Brain microvascular endothelial cell (primary cell): ENCODE results near the gene TAF4.

Experiments
- DNase-seq: peaks from one replicate; pipeline ENCODE4 v3.0.0-alpha.2; 2020
- H3K27ac ChIP-seq: fragments of 250-450 bp; sonication (Bioruptor Pico); 2 replicates; pipeline ENCODE4 v1.5.1; 2020; ENCODE audit warnings: mild to moderate bottlenecking, moderate library complexity
- H3K27me3 ChIP-seq: fragments of 250-450 bp; sonication (Bioruptor Pico); replicated peaks from 2 replicates; pipeline ENCODE4 v1.5.1; 2020; ENCODE audit warnings: mild to moderate bottlenecking
- H3K36me3 ChIP-seq: fragments of 250-450 bp; sonication (Bioruptor Pico); replicated peaks from 2 replicates; pipeline ENCODE4 v1.5.1; 2020; ENCODE audit warnings: mild to moderate bottlenecking
- H3K4me3 ChIP-seq: 2 replicates; pipeline ENCODE4 v1.5.1; 2011; ENCODE audit warnings: low read depth, mild to moderate bottlenecking, control low read depth, low read length, moderate library complexity
- CTCF ChIP-seq: IDR thresholded peaks from 2 replicates; pipeline ENCODE4 v1.5.1; 2011; ENCODE audit warnings: low read depth, mild to moderate bottlenecking, moderate library complexity, low read length, control low read depth, inconsistent platforms; ENCODE audit errors: missing control alignments
- in situ Hi-C: cut with HindIII; loops from 2 replicates; pipeline ENCODE4 v1.10.0; 2017; ENCODE audit warnings: low sequenced_read_pairs, low pct_ligation_motif_present

Gene TAF4

GRCh38 chr20:62026564-62026856, 39.2 kb downstream of the TAF4 start:
- no peak for DNase-seq
- TF ChIP-seq CTCF: no peak
- H3K4me3 ChIP-seq: no peak overlapping the region
- no peaks in the 10 kb centered on the region for H3K27me3 ChIP-seq
- no peak overlapping the region for H3K27ac ChIP-seq
- in situ Hi-C loops: no loop called here
- no peaks in the 10 kb centered on the region for H3K36me3 ChIP-seq

- in situ Hi-C loops: no loop called here
- peak; percentile 90 for TF ChIP-seq CTCF
- Histone ChIP-seq H3K4me3 (no peak overlapping the region), H3K27me3 (no peaks in the 10 kb centered on the region), H3K27ac (no peak overlapping the region), H3K36me3 (no peaks in the 10 kb centered on the region)
- DNase-seq: peak; percentile 47
Measured at GRCh38 chr20:62025832-62026563, 39.7 kb downstream of the TAF4 start.

DNA sequence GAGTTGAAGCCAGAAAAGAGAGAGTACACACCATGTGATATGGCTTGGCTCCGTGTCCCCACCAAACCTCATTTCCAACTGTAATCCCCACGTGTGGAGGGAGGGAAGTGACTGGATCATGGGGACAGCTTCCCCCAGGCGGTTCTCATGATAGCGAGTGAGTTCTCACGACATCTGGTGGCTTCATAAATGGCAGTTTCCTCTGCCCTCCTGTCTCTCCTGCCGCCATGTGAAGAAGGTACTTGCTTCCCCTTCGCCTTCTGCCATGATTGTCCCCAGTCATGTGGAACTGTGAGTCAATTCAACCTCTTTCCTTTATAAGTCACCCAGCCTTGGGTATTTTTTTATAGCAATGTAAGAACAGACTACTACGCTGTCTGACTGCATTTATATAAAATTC, 40.3 kb downstream of the TAF4 start:
- in situ Hi-C loops: no loop called here
- Histone ChIP-seq H3K4me3 (no peak overlapping the region), H3K27ac (no peak overlapping the region), H3K36me3 (no peaks in the 10 kb centered on the region), H3K27me3 (no peaks in the 10 kb centered on the region)
- DNase-seq: no peak
- TF ChIP-seq CTCF: no peak

DNA sequence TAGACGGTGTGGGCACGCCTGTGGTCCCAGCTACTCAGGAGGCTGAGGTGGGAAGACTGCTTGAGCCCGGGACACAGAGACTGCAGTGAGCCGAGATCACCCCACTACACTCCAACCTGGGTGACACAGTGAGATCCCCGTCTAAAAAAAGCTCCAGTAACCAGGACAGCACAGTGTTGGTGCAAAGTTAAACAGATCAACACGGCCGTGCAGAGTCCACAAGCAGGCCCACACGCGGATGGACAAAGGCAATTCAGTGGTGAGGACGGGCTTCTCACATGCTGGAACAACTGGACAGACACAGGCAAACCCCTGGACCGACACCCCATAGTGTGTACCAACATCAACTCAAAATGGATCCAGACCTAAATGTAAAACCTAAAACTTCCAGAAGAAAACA, 41.7 kb downstream of the TAF4 start:
- Histone ChIP-seq H3K27ac (no peak overlapping the region), H3K27me3 (no peaks in the 10 kb centered on the region), H3K36me3 (no peaks in the 10 kb centered on the region), H3K4me3 (no peak overlapping the region)
- TF ChIP-seq CTCF: no peak
- in situ Hi-C loops: no loop called here
- DNase-seq: no peak

GRCh38 chr20:62022575-62023139, 43.0 kb downstream of the TAF4 start:
- no peak for TF ChIP-seq CTCF
- no peak for DNase-seq
- in situ Hi-C loops: no loop called here
- no peaks in the 10 kb centered on the region for H3K27me3 ChIP-seq
- no peak overlapping the region for H3K4me3 ChIP-seq
- no peaks in the 10 kb centered on the region for H3K36me3 ChIP-seq
- no peak overlapping the region for H3K27ac ChIP-seq
